Endothelial cell of umbilical vein (primary cell): ENCODE data around the gene FAM133A. TPM values are rescaled to one million over a fixed set of nuclear protein-coding genes. Genes with fewer than 3 reads are reported as not detected.

Experiments
- BruUV-seq: library from RNA; stranded (reverse); fragments of 400-500 nt; replicated peaks from 2 replicates; lab custom pipeline; 2021; lab: Mats Ljungman, UMichigan
- CTCF ChIA-PET: fragments of 300-600, 350-600 bp; sonication (Branson Sonifier 250); formaldehyde crosslinking; loops from one replicate; lab custom pipeline; 2021; ENCODE audit warnings: antibody characterized with exemption, inconsistent platforms; lab: Charles Lee
- POLR2A ChIA-PET: fragments of 300-600, 350-600 bp; sonication (Branson Sonifier 250); formaldehyde crosslinking; loops from one replicate; lab custom pipeline; 2021; ENCODE audit warnings: antibody characterized with exemption, inconsistent platforms; lab: Charles Lee
- DNase-seq: peaks from one replicate; pipeline ENCODE4 v3.0.0-alpha.2; 2011; ENCODE audit warnings: low read depth, low spot score
- FAIRE-seq: peaks from 2 replicates; lab custom pipeline; 2011; peaks lifted over from hg19 to GRCh38; lab: Jason Lieb, UNC
- H2AFZ ChIP-seq: 2 replicates; pipeline ENCODE4 v1.6.0; 2012; ENCODE audit warnings: low read depth, low read length, control low read depth, inconsistent platforms
- H3K27ac ChIP-seq: 2 replicates; pipeline ENCODE4 v1.5.1; 2011; ENCODE audit warnings: low read depth, mild to moderate bottlenecking, control low read depth, low read length, moderate library complexity; ENCODE audit not compliant: insufficient read depth
- H3K27me3 ChIP-seq, 2 experiments: 2 replicates each; pipeline versions ENCODE4 v1.6.0 to v1.6.1; 2011; ENCODE audit warnings: low read length in 2 of 2, mixed read lengths in 1 of 2; ENCODE audit not compliant: control insufficient read depth in 2 of 2, insufficient read depth in 2 of 2
- H3K36me3 ChIP-seq, 2 experiments: 2 replicates in 1 of 2; 3 replicates in 1 of 2; pipeline ENCODE4 v1.5.1; 2011; ENCODE audit warnings: low read length in 2 of 2, mild to moderate bottlenecking in 1 of 2, moderate library complexity in 1 of 2; ENCODE audit not compliant: control insufficient read depth in 2 of 2, insufficient read depth in 2 of 2; ENCODE audit errors: extremely low read depth in 1 of 2
- H3K4me1 ChIP-seq: 3 replicates; pipeline ENCODE4 v1.5.1; 2011; ENCODE audit warnings: mild to moderate bottlenecking, low read length; ENCODE audit not compliant: control insufficient read depth, insufficient read depth; ENCODE audit errors: extremely low read depth
- H3K4me2 ChIP-seq: 2 replicates; pipeline ENCODE4 v1.6.1; 2011; ENCODE audit warnings: low read length, control low read depth, mixed read lengths; ENCODE audit not compliant: insufficient read depth
- H3K4me3 ChIP-seq, 3 experiments: fragments of 200-600 bp in 1 of 3; sonication (generic), shearing (Covaris generic) in 1 of 3; replicated peaks in 1 of 3; 2 replicates each; pipeline ENCODE4 v1.5.1; 2011 to 2016; ENCODE audit warnings: control low read depth in 3 of 3, low read length in 3 of 3, mild to moderate bottlenecking in 2 of 3, inconsistent platforms in 1 of 3, low read depth in 1 of 3, moderate library complexity in 1 of 3; ENCODE audit not compliant: insufficient read depth in 1 of 3
- H3K79me2 ChIP-seq: 2 replicates; pipeline ENCODE4 v1.6.0; 2012; ENCODE audit warnings: low read length, inconsistent platforms; ENCODE audit not compliant: control insufficient read depth, insufficient read depth
- H3K9ac ChIP-seq: replicated peaks from 2 replicates; pipeline ENCODE3; 2011; ENCODE audit warnings: low read length, control low read depth; ENCODE audit not compliant: insufficient read depth; ENCODE audit errors: extremely low read depth
- H3K9me1 ChIP-seq: replicated peaks from 3 replicates; pipeline ENCODE4 v1.6.0; 2011; ENCODE audit warnings: mild to moderate bottlenecking, low read length; ENCODE audit not compliant: control insufficient read depth, insufficient read depth; ENCODE audit errors: extremely low read depth
- H3K9me3 ChIP-seq: replicated peaks from 2 replicates; pipeline ENCODE4 v1.5.1; 2012; ENCODE audit warnings: low read length, inconsistent platforms; ENCODE audit not compliant: control insufficient read depth, insufficient read depth
- H4K20me1 ChIP-seq: replicated peaks from 2 replicates; pipeline ENCODE3; 2011; ENCODE audit warnings: mild to moderate bottlenecking, low read length; ENCODE audit not compliant: control insufficient read depth, insufficient read depth; ENCODE audit errors: extremely low read depth
- CTCF ChIP-seq, 2 donors: IDR thresholded peaks; 1 replicate in 1 of 2; 2 replicates in 1 of 2; pipeline ENCODE4 v1.5.1; 2011; ENCODE audit warnings: low read length in 2 of 2, mild to moderate bottlenecking in 2 of 2, moderate library complexity in 2 of 2, control low read depth in 1 of 2, inconsistent platforms in 1 of 2, low read depth in 1 of 2; ENCODE audit not compliant: insufficient read depth in 1 of 2; ENCODE audit errors: extremely low read depth in 1 of 2
- EZH2 ChIP-seq: IDR thresholded peaks from 2 replicates; pipeline ENCODE4 v1.6.1; 2012; ENCODE audit warnings: borderline replicate concordance, low read depth, mild to moderate bottlenecking, moderate library complexity, low read length, inconsistent platforms; ENCODE audit not compliant: severe bottlenecking
- FOS ChIP-seq: IDR thresholded peaks from 2 replicates; pipeline ENCODE4 v1.6.1; 2011; ENCODE audit warnings: mild to moderate bottlenecking, low read length, moderate library complexity, borderline replicate concordance; ENCODE audit not compliant: insufficient read depth
- GATA2 ChIP-seq: IDR thresholded peaks from 2 replicates; pipeline ENCODE4 v1.7.0; 2011; ENCODE audit warnings: low read depth, mild to moderate bottlenecking, moderate library complexity, mixed read lengths, low read length; ENCODE audit not compliant: insufficient read length, insufficient read depth
- JUN ChIP-seq: IDR thresholded peaks from 2 replicates; pipeline ENCODE4 v1.6.1; 2011; ENCODE audit warnings: borderline replicate concordance, low read depth; ENCODE audit not compliant: insufficient read length, insufficient read depth
- MYC ChIP-seq: IDR thresholded peaks from one replicate; pipeline ENCODE4 v1.6.1; 2011; ENCODE audit warnings: mild to moderate bottlenecking, low read depth, low read length
- POLR2A ChIP-seq: IDR thresholded peaks from 2 replicates; pipeline ENCODE4 v1.6.1; 2012; ENCODE audit warnings: low read depth, mild to moderate bottlenecking, control low read depth, low read length
- POLR2AphosphoS5 ChIP-seq: IDR thresholded peaks from 2 replicates; pipeline ENCODE4 v1.6.1; 2012; ENCODE audit warnings: low read depth, mild to moderate bottlenecking, control low read depth, low read length, moderate library complexity; ENCODE audit not compliant: insufficient read depth
- dilution Hi-C: fragments of 300-500 bp; cut with MboI; formaldehyde crosslinking; loops from one replicate; pipeline ENCODE4 v1.15.0; 2019; ENCODE audit warnings: low sequenced_read_pairs; ENCODE audit not compliant: extremely low pct_ligation_motif_present
- intact Hi-C: fragments of 100-400 bp; cut with micrococcal nuclease; formaldehyde crosslinking; loops from one replicate; pipeline ENCODE4 v1.10.0; 2022
- polyA plus RNA-seq, 4 experiments: library from polyadenylated mRNA; depleted of rRNA in 3 of 4; stranded (reverse) in 3 of 4; unstranded in 1 of 4; fragments of >200 nt; gene quantifications; 2 replicates each; pipeline versions ENCODE4 v1.2.1 to v1.2.3, GENCODE V29; 2011 to 2012; ENCODE audit warnings: missing spikeins in 1 of 4
- total RNA-seq: library from RNA; stranded (reverse); gene quantifications from 2 replicates; pipeline ENCODE4 v1.2.3, GENCODE V29; 2021
- TF ChIP-seq, protein P1 (sequence below): IDR thresholded peaks from 2 replicates; pipeline ENCODE4 v1.6.1; 2011; ENCODE audit not compliant: insufficient read depth, insufficient read length

The FAM133A gene
- total and polyA plus RNA-seq, 2 donors (not counting 3 experiments of a cell fraction or from before 2014, with no cell fraction given) = not detected

- H2AFZ ChIP-seq = no peak overlapping the region
Measured at GRCh38 chrX:93649381-93649780, 24.6 kb upstream of the FAM133A start.

More at GRCh38 chrX:93649381-93649780, 24.6 kb upstream of the FAM133A start:
- Histone ChIP-seq H3K27me3 (no peaks in the 10 kb centered on the region), H3K9me3 (no peaks in the 10 kb centered on the region), H3K27ac (no peak overlapping the region), H3K9ac (no peak overlapping the region), H3K4me1 (no peaks in the 10 kb centered on the region), H3K4me2 (no peak overlapping the region), H3K79me2 (no peaks in the 10 kb centered on the region), H3K36me3 (no peaks in the 10 kb centered on the region), H4K20me1 (no peaks in the 10 kb centered on the region), H3K4me3 (no peak overlapping the region), H3K9me1 (no peaks in the 10 kb centered on the region)
- intact Hi-C loops (no loop called here), dilution Hi-C loops (no loop called here)
- ChIA-PET CTCF (no interaction called here), POLR2A (no interaction called here)
- DNase-seq (no peak), FAIRE-seq (no peak)
- TF ChIP-seq GATA2 (no peak), EZH2 (no peak), JUN (no peak), FOS (no peak), MYC (no peak), CTCF (IDR thresholded peaks at IDR 0.05; ENCODE audit: extremely low read depth in 1 of 2, insufficient read depth in 1 of 2, low read depth in 1 of 2, low read length in 2 of 2) (no peak), POLR2A (no peak), POLR2AphosphoS5 (no peak)
- TF ChIP-seq, protein P1, sequence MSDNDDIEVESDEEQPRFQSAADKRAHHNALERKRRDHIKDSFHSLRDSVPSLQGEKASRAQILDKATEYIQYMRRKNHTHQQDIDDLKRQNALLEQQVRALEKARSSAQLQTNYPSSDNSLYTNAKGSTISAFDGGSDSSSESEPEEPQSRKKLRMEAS = no peak
- BruUV-seq = no TSS peak
